K562 (cell line): ENCODE results near the gene UNKL. TPM values are rescaled to one million over a fixed set of nuclear protein-coding genes. Genes with fewer than 3 reads are reported as not detected.

Experiments used
- ARID1B ChIP-seq: fragments of 450-650 bp; IDR thresholded peaks from 2 replicates; pipeline ENCODE4 v1.6.1; 2016; ENCODE audit warnings: antibody characterized with exemption, mild to moderate bottlenecking, inconsistent platforms
- BRCA1 ChIP-seq, 2 experiments: fragments of 450-650 bp in 1 of 2; sonication (generic) in 1 of 2; formaldehyde crosslinking in 1 of 2; IDR thresholded peaks; 2 replicates each; pipeline versions ENCODE4 v1.5.0 to v1.6.1; 2017 to 2020; ENCODE audit warnings: mild to moderate bottlenecking in 1 of 2, missing genetic modification reagents in 1 of 2
- MYNN ChIP-seq, 2 experiments: sonication (generic); formaldehyde crosslinking in 1 of 2; IDR thresholded peaks; 2 replicates each; pipeline versions ENCODE4 v1.5.0 to v1.6.1; 2016 to 2020; ENCODE audit warnings: antibody characterized with exemption in 1 of 2, missing genetic modification reagents in 1 of 2
- PHB2 ChIP-seq: fragments of 450-650 bp; IDR thresholded peaks from 2 replicates; pipeline ENCODE4 v1.6.1; 2017; ENCODE audit warnings: low read depth
- PHTF2 ChIP-seq: fragments of 250-450 bp; sonication (Bioruptor Pico); IDR thresholded peaks from 2 replicates; pipeline ENCODE4 v1.5.0; 2021; ENCODE audit warnings: mild to moderate bottlenecking
- SMAD4 ChIP-seq: fragments of 250-450 bp; sonication (Bioruptor Pico); conservative IDR thresholded peaks from 2 replicates; pipeline ENCODE4 v1.8.0; 2021; ENCODE audit warnings: inconsistent platforms, mild to moderate bottlenecking, moderate library complexity
- ZBTB9 ChIP-seq: fragments of 450-650 bp; formaldehyde crosslinking; IDR thresholded peaks from 2 replicates; pipeline ENCODE4 v1.4.0; 2020; ENCODE audit warnings: mild to moderate bottlenecking, moderate library complexity
- ZNF444 ChIP-seq: fragments of 250-450 bp; sonication (Bioruptor Pico); IDR thresholded peaks from 2 replicates; pipeline ENCODE4 v1.4.0; 2020; ENCODE audit warnings: mild to moderate bottlenecking, moderate library complexity
- polyA plus RNA-seq, 8 experiments: library from polyadenylated mRNA; depleted of rRNA in 4 of 8; stranded (reverse) in 5 of 8; unstranded in 3 of 8; fragments of >200 nt; fragmentation: Nextera tagmentation in 2 of 8; fragmentation: Illumina TruSeq in 1 of 8; extraction: Ambion mirVana in 2 of 8; extraction: Trizol in 1 of 8; gene quantifications; 2 replicates each; pipeline versions ENCODE4 v1.2.1 to v1.2.3, GENCODE V29; 2011 to 2014; ENCODE audit warnings: inconsistent platforms in 1 of 8, missing spikeins in 1 of 8
- total RNA-seq, 7 experiments: library from RNA; depleted of rRNA in 6 of 7; stranded (reverse); fragments of >200 nt in 6 of 7; fragmentation: Illumina TruSeq in 2 of 7; extraction: Trizol in 2 of 7; gene quantifications; 2 replicates each; pipeline versions ENCODE4 v1.2.1 to v1.2.3, GENCODE V29; 2011 to 2021; ENCODE audit warnings: low replicate concordance in 1 of 7
- TF ChIP-seq, protein P1 (sequence below): sonication (generic); formaldehyde crosslinking; IDR thresholded peaks from 2 replicates; pipeline ENCODE4 v1.8.0; 2023; ENCODE audit warnings: missing genetic modification reagents, mild to moderate bottlenecking, borderline replicate concordance
- TF ChIP-seq, protein P2 (sequence below): fragments of 450-650 bp; IDR thresholded peaks from 2 replicates; pipeline ENCODE4 v1.6.1; 2016; ENCODE audit warnings: low read depth
- TF ChIP-seq, protein P3 (sequence below), 2 experiments: fragments of 250-450 bp in 1 of 2; fragments of 450-650 bp in 1 of 2; sonication (Bioruptor Pico) in 1 of 2; IDR thresholded peaks; 2 replicates each; pipeline versions ENCODE4 v1.6.1 to v1.8.0; 2016 to 2021; ENCODE audit warnings: mild to moderate bottlenecking in 2 of 2, moderate library complexity in 2 of 2, missing compliant biosample characterization in 1 of 2, missing genetic modification characterization in 1 of 2

The UNKL gene
- total and polyA plus RNA-seq, 9 of the 15 experiments (the other 6 are each of a cell fraction or from before 2014, with no cell fraction given) = 0.37 to 30.2 (median 5.1) TPM

GRCh38 chr16:1378804-1379303 lies 35.6 kb downstream of the UNKL start (continued):
- TF ChIP-seq ARID1B (peak; percentile 87), PHB2 (no peak), BRCA1 (IDR thresholded peaks at IDR 0.05) (no peak), BRCA1 (CRISPR knock-in tag; IDR thresholded peaks at IDR 0.05) (0 out of 2 replicates have a peak, but pooled peaks have one; percentile 18), ZBTB9 (CRISPR knock-in tag) (no peak; the same call in 1 of the 2 replicates), ZNF444 (no peak), MYNN (IDR thresholded peaks at IDR 0.05) (peak; percentile 67; the same call in 1 of the 2 replicates), MYNN (CRISPR knock-in tag; IDR thresholded peaks at IDR 0.05) (no peak), PHTF2 (CRISPR knock-in tag) (no peak), SMAD4 (CRISPR knock-in tag) (peak; percentile 93)
- TF ChIP-seq, protein P1, sequence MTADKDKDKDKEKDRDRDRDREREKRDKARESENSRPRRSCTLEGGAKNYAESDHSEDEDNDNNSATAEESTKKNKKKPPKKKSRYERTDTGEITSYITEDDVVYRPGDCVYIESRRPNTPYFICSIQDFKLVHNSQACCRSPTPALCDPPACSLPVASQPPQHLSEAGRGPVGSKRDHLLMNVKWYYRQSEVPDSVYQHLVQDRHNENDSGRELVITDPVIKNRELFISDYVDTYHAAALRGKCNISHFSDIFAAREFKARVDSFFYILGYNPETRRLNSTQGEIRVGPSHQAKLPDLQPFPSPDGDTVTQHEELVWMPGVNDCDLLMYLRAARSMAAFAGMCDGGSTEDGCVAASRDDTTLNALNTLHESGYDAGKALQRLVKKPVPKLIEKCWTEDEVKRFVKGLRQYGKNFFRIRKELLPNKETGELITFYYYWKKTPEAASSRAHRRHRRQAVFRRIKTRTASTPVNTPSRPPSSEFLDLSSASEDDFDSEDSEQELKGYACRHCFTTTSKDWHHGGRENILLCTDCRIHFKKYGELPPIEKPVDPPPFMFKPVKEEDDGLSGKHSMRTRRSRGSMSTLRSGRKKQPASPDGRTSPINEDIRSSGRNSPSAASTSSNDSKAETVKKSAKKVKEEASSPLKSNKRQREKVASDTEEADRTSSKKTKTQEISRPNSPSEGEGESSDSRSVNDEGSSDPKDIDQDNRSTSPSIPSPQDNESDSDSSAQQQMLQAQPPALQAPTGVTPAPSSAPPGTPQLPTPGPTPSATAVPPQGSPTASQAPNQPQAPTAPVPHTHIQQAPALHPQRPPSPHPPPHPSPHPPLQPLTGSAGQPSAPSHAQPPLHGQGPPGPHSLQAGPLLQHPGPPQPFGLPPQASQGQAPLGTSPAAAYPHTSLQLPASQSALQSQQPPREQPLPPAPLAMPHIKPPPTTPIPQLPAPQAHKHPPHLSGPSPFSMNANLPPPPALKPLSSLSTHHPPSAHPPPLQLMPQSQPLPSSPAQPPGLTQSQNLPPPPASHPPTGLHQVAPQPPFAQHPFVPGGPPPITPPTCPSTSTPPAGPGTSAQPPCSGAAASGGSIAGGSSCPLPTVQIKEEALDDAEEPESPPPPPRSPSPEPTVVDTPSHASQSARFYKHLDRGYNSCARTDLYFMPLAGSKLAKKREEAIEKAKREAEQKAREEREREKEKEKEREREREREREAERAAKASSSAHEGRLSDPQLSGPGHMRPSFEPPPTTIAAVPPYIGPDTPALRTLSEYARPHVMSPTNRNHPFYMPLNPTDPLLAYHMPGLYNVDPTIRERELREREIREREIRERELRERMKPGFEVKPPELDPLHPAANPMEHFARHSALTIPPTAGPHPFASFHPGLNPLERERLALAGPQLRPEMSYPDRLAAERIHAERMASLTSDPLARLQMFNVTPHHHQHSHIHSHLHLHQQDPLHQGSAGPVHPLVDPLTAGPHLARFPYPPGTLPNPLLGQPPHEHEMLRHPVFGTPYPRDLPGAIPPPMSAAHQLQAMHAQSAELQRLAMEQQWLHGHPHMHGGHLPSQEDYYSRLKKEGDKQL (CRISPR knock-in tag) = no peak
- TF ChIP-seq, protein P2, sequence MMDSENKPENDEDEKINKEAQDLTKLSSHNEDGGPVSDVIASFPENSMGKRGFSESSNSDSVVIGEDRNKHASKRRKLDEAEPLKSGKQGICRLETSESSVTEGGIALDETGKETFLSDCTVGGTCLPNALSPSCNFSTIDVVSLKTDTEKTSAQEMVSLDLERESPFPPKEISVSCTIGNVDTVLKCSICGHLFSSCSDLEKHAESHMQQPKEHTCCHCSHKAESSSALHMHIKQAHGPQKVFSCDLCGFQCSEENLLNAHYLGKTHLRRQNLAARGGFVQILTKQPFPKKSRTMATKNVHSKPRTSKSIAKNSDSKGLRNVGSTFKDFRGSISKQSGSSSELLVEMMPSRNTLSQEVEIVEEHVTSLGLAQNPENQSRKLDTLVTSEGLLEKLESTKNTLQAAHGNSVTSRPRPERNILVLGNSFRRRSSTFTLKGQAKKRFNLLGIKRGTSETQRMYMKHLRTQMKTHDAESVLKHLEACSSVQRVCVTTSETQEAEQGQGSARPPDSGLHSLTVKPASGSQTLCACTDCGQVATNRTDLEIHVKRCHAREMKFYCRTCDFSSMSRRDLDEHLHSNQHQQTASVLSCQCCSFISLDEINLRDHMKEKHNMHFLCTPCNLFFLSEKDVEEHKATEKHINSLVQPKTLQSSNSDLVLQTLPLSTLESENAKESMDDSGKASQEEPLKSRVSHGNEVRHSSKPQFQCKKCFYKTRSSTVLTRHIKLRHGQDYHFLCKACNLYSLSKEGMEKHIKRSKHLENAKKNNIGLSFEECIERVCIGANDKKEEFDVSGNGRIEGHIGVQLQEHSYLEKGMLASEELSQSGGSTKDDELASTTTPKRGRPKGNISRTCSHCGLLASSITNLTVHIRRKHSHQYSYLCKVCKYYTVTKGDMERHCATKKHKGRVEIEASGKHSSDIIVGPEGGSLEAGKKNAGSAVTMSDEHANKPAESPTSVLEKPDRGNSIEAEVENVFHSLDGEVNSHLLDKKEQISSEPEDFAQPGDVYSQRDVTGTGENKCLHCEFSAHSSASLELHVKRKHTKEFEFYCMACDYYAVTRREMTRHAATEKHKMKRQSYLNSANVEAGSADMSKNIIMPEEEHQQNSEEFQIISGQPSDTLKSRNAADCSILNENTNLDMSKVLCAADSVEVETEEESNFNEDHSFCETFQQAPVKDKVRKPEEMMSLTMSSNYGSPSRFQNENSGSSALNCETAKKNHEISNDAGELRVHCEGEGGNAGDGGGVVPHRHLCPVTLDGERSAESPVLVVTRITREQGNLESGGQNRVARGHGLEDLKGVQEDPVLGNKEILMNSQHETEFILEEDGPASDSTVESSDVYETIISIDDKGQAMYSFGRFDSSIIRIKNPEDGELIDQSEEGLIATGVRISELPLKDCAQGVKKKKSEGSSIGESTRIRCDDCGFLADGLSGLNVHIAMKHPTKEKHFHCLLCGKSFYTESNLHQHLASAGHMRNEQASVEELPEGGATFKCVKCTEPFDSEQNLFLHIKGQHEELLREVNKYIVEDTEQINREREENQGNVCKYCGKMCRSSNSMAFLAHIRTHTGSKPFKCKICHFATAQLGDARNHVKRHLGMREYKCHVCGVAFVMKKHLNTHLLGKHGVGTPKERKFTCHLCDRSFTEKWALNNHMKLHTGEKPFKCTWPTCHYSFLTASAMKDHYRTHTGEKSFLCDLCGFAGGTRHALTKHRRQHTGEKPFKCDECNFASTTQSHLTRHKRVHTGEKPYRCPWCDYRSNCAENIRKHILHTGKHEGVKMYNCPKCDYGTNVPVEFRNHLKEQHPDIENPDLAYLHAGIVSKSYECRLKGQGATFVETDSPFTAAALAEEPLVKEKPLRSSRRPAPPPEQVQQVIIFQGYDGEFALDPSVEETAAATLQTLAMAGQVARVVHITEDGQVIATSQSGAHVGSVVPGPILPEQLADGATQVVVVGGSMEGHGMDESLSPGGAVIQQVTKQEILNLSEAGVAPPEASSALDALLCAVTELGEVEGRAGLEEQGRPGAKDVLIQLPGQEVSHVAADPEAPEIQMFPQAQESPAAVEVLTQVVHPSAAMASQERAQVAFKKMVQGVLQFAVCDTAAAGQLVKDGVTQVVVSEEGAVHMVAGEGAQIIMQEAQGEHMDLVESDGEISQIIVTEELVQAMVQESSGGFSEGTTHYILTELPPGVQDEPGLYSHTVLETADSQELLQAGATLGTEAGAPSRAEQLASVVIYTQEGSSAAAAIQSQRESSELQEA = no peak
- TF ChIP-seq, protein P3, sequence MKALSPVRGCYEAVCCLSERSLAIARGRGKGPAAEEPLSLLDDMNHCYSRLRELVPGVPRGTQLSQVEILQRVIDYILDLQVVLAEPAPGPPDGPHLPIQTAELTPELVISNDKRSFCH (CRISPR knock-in tag; IDR thresholded peaks at IDR 0.05) = no peak
- TF ChIP-seq, protein P3 (tag; IDR thresholded peaks at IDR 0.05) = no peak
